ENCODE results near the gene NLRP9. TPM values are rescaled to one million over a fixed set of nuclear protein-coding genes. Genes with fewer than 3 reads are reported as not detected.

NLRP9 gene
- total RNA-seq, 4 donors from 2014 or later: not detected

GRCh38 chr19:55674841-55675660, 63.2 kb downstream of the NLRP9 start, which contains the start of gene EPN1:
TSS of gene EPN1 (plus strand) at chr19:55675226. CDS start at chr19:55678628, 3,402 bp downstream.
- Histone ChIP-seq H3K4me3 (peak within 1 kb of the TSS; percentile 72 to 98), H3K27me3 (no peaks in the 10 kb centered on the region), H3K4me1 (peaks cover 0 to 75% (median 25%) of the 10 kb centered on the region in 3 donors), H3K27ac (peak within 1 kb of the TSS; percentile 56 to 95 (median 92)), H3K36me3 (peaks cover 0 to 65% of the 10 kb centered on the region in 2 donors), H3K9me3 (no peaks in the 10 kb centered on the region)
- peak; percentile 97 for ATAC-seq
- WGBS, 2 donors (ENCODE audit: low coverage in 1 of 2): 0% methylated on average over 5 of the region's 101 CpGs; no CpG with 5 or more reads in 1 of the 2 donors
- peak in 1 of 4 experiments; percentile 10 for TF ChIP-seq CTCF (IDR thresholded peaks at IDR 0.05)
- peak; percentile 39 to 54 for TF ChIP-seq POLR2A (IDR thresholded peaks at IDR 0.05)
- TF ChIP-seq EP300 (IDR thresholded peaks at IDR 0.05): no peak
- peak; percentile 83 for TF ChIP-seq POLR2AphosphoS5 (IDR thresholded peaks at IDR 0.05)

- no peak for TF ChIP-seq POLR2A (IDR thresholded peaks at IDR 0.05)
- TF ChIP-seq POLR2AphosphoS5 (IDR thresholded peaks at IDR 0.05): no peak
- no peak for TF ChIP-seq CTCF (IDR thresholded peaks at IDR 0.05)
- no peak for TF ChIP-seq EP300 (IDR thresholded peaks at IDR 0.05)
- ATAC-seq: no peak
- peak overlapping the region; percentile 72 to 98 for H3K4me3 ChIP-seq
- no peaks in the 10 kb centered on the region for H3K27me3 ChIP-seq
- 17 to 20% methylated on average over 9 to 11 of the region's 17 CpGs for WGBS, 2 donors (ENCODE audit: low coverage in 1 of 2)
- H3K9me3 ChIP-seq: no peaks in the 10 kb centered on the region
- H3K36me3 ChIP-seq: peaks cover 0 to 65% of the 10 kb centered on the region in 2 donors
- peaks cover 0 to 69% (median 25%) of the 10 kb centered on the region in 3 donors for H3K4me1 ChIP-seq
- H3K27ac ChIP-seq: peak overlapping the region; percentile 41 to 95 (median 92)
Measured at GRCh38 chr19:55674459-55674840, 63.8 kb downstream of the NLRP9 start.

GRCh38 chr19:55673889-55674288, 64.3 kb downstream of the NLRP9 start:
- Histone ChIP-seq H3K36me3 (peaks cover 0 to 65% of the 10 kb centered on the region in 2 donors), H3K9me3 (no peaks in the 10 kb centered on the region), H3K27me3 (no peaks in the 10 kb centered on the region), H3K4me1 (peaks cover 0 to 64% (median 25%) of the 10 kb centered on the region in 3 donors), H3K4me3 (no peak overlapping the region), H3K27ac (peak overlapping the region in 3 of 4 donors; percentile 90 to 95 (median 94))
- TF ChIP-seq POLR2A (IDR thresholded peaks at IDR 0.05) (no peak), CTCF (IDR thresholded peaks at IDR 0.05) (no peak), POLR2AphosphoS5 (IDR thresholded peaks at IDR 0.05) (no peak), EP300 (IDR thresholded peaks at IDR 0.05) (no peak)
- no peak for ATAC-seq
- 55% methylated on average over 2 of the region's 15 CpGs; no CpG with 5 or more reads in 1 of the 2 donors for WGBS, 2 donors (ENCODE audit: low coverage in 1 of 2)

GRCh38 chr19:55673465-55673864, 64.7 kb downstream of the NLRP9 start:
- Histone ChIP-seq H3K36me3 (peaks cover 0 to 65% of the 10 kb centered on the region in 2 donors), H3K4me1 (peaks cover 0 to 59% (median 25%) of the 10 kb centered on the region in 3 donors), H3K9me3 (no peaks in the 10 kb centered on the region), H3K27ac (peak overlapping the region in 2 of 4 donors; percentile 90 to 95), H3K4me3 (no peak overlapping the region), H3K27me3 (no peaks in the 10 kb centered on the region)
- TF ChIP-seq CTCF (IDR thresholded peaks at IDR 0.05): no peak
- TF ChIP-seq POLR2A (IDR thresholded peaks at IDR 0.05): no peak
- no peak for TF ChIP-seq EP300 (IDR thresholded peaks at IDR 0.05)
- TF ChIP-seq POLR2AphosphoS5 (IDR thresholded peaks at IDR 0.05): no peak
- ATAC-seq: no peak
- 70 to 87% methylated on average over 3 to 7 of the region's 9 CpGs for WGBS, 2 donors (ENCODE audit: low coverage in 1 of 2)

All from gastroesophageal sphincter (tissue), 4 donors.